Neural progenitor cell (in vitro differentiated cells): ENCODE results near the gene TTC21B.

Experiments used
- CTCF ChIP-seq: fragments of 200-600 bp; sonication (generic); IDR thresholded peaks from 2 replicates; pipeline ENCODE4 v1.5.1; 2017; ENCODE audit warnings: antibody characterized with exemption, mild to moderate bottlenecking
- EZH2 ChIP-seq: fragments of 200-600 bp; sonication (generic); IDR thresholded peaks from 2 replicates; pipeline ENCODE4 v1.6.1; 2017; ENCODE audit warnings: antibody characterized with exemption, mild to moderate bottlenecking, moderate library complexity
- EZH2phosphoT487 ChIP-seq: fragments of 200-600 bp; sonication (generic); IDR thresholded peaks from 2 replicates; pipeline ENCODE4 v1.6.1; 2017; ENCODE audit warnings: antibody characterized with exemption

DNA sequence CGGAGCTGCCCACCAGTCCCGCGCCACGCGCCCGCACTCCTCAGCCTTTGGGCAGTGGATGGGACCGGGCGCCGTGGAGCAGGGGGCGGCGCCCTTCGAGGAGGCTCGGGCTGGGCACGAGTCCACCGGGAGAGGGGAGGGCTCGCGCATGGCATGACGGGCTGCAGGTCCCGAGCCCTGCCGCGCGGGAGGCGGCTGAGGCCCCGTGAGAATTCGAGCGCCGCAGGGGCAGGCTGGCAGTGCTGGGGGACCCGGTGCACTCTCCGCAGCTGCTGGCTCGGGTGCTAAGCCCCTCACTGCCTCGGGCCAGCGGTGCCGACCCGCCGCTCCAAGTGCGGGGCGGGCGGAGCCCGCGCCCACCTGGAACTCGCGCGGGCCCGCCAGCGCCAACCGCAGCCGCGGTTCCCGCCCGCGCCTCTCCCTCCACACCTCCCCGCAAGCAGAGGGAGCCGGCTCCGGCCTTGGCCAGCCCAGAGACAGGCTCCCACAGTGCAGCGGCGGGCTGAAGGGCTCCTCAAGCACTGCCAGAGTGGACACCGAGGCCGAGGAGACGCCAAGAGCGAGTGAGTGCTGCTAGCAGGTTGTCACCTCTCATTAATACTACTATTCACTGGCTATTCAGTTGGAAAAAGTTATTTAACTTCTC, 3.6 kb upstream of the TTC21B start:
- TF ChIP-seq CTCF (no peak), EZH2 (no peak), EZH2phosphoT487 (no peak)
